GM18909 (cell line): ENCODE results near the gene UBAC1.

Experiments used
- ATAC-seq: cut with Tn5 transposase; IDR thresholded peaks from one replicate; pipeline ENCODE4 v1.9.1; 2021; ENCODE audit warnings: mild to moderate bottlenecking; ENCODE audit not compliant: unreplicated experiment, poor library complexity

Gene UBAC1

GRCh38 chr9:135994501-135995192 lies 33.5 kb upstream of the UBAC1 start:
- ATAC-seq, result no peak

GRCh38 chr9:135993765-135994500 lies 32.8 kb upstream of the UBAC1 start:
- ATAC-seq, result no peak

GRCh38 chr9:135993409-135993742 lies 32.2 kb upstream of the UBAC1 start:
- ATAC-seq, result no peak

GRCh38 chr9:135992486-135993408 lies 31.6 kb upstream of the UBAC1 start:
- no peak for ATAC-seq

GRCh38 chr9:135991771-135992170 lies 30.6 kb upstream of the UBAC1 start:
- ATAC-seq, result no peak

- no peak for ATAC-seq
Observed at GRCh38 chr9:135990468-135991429, 29.6 kb upstream of the UBAC1 start.

- ATAC-seq, result no peak
Observed at GRCh38 chr9:135989722-135990467, 28.7 kb upstream of the UBAC1 start.

- no peak for ATAC-seq
Observed at GRCh38 chr9:135989157-135989556, 28.0 kb upstream of the UBAC1 start.

GRCh38 chr9:135988493-135988892 lies 27.3 kb upstream of the UBAC1 start:
- ATAC-seq, result no peak

- ATAC-seq, result no peak
Observed at GRCh38 chr9:135987838-135988404, 26.7 kb upstream of the UBAC1 start.

- no peak for ATAC-seq
Observed at GRCh38 chr9:135986605-135987004, 25.4 kb upstream of the UBAC1 start.

- ATAC-seq, result no peak
Observed at GRCh38 chr9:135985889-135986288, 24.7 kb upstream of the UBAC1 start.

GRCh38 chr9:135985459-135985774 lies 24.2 kb upstream of the UBAC1 start:
- ATAC-seq, result no peak

GRCh38 chr9:135984072-135984710 lies 23.0 kb upstream of the UBAC1 start:
- ATAC-seq, result no peak

GRCh38 chr9:135983208-135984071 lies 22.3 kb upstream of the UBAC1 start:
- no peak for ATAC-seq

GRCh38 chr9:135982499-135983207 lies 21.5 kb upstream of the UBAC1 start:
- ATAC-seq, result no peak
